Transverse colon (tissue), 4 donors: ENCODE results near the gene SNRK. TPM values are rescaled to one million over a fixed set of nuclear protein-coding genes. Genes with fewer than 3 reads are reported as not detected.
A peak's percentile ranks its signal among the peaks of the same experiment; 100 is the strongest.

Experiments
- DNase-seq: peaks from one replicate; pipeline ENCODE4 v3.0.0-alpha.2; 2019
- H3K27ac ChIP-seq, 4 donors: fragments of 200-600 bp; sonication (generic); 2 replicates each; pipeline ENCODE4 v1.5.1; 2016 to 2018; ENCODE audit warnings: inconsistent platforms in 4 of 4
- H3K27me3 ChIP-seq: fragments of 200-600 bp; sonication (generic); 2 replicates; pipeline ENCODE4 v1.5.1; 2017; ENCODE audit warnings: inconsistent platforms
- H3K36me3 ChIP-seq, 4 donors: fragments of 200-600 bp; sonication (generic); 2 replicates each; pipeline ENCODE4 v1.5.1; 2017 to 2019; ENCODE audit warnings: inconsistent platforms in 4 of 4
- H3K4me1 ChIP-seq, 4 donors: fragments of 200-600 bp; sonication (generic); 2 replicates each; pipeline ENCODE4 v1.5.1; 2017 to 2020; ENCODE audit warnings: inconsistent platforms in 4 of 4
- H3K4me3 ChIP-seq, 4 donors: fragments of 200-600 bp; sonication (generic); 1 replicate in 1 of 4; 2 replicates in 3 of 4; pipeline versions ENCODE4 v1.5.1 to v1.6.1; 2017 to 2019; ENCODE audit warnings: inconsistent platforms in 4 of 4
- H3K9me3 ChIP-seq, 2 donors: fragments of 200-600 bp; sonication (generic); 2 replicates each; pipeline ENCODE4 v1.5.1; 2017 to 2019; ENCODE audit warnings: inconsistent platforms in 2 of 2
- CTCF ChIP-seq, 5 experiments: fragments of 200-600 bp in 3 of 5; fragments of 450-650 bp in 2 of 5; sonication (generic) in 3 of 5; IDR thresholded peaks; 1 replicate in 2 of 5; 2 replicates in 3 of 5; pipeline ENCODE4 v1.5.1; 2016 to 2017; ENCODE audit warnings: antibody characterized with exemption in 5 of 5, inconsistent platforms in 3 of 5, mild to moderate bottlenecking in 2 of 5, moderate library complexity in 1 of 5
- EP300 ChIP-seq: sonication (generic); formaldehyde crosslinking; IDR thresholded peaks from one replicate; pipeline ENCODE4 v1.6.1; 2017; ENCODE audit warnings: antibody characterized with exemption, low read depth
- POLR2A ChIP-seq: fragments of 450-650 bp; IDR thresholded peaks from one replicate; pipeline ENCODE4 v1.6.1; 2016; ENCODE audit warnings: antibody characterized with exemption, mild to moderate bottlenecking, moderate library complexity
- POLR2AphosphoS5 ChIP-seq, 3 donors: sonication (generic); formaldehyde crosslinking; IDR thresholded peaks; one replicate each; pipeline ENCODE4 v1.6.1; 2016; ENCODE audit warnings: antibody characterized with exemption in 3 of 3
- WGBS, 2 donors: methylation state at CpG; one replicate each; pipeline ENCODE4 v1.1.5; 2018; ENCODE audit warnings: low coverage in 1 of 2; 5-methylcytosine and 5-hydroxymethylcytosine counted together
- in situ Hi-C, 4 donors: fragments of 200-750 bp; cut with MboI; loops; one replicate each; pipeline versions ENCODE4 v1.15.0 to v1.15.1; 2017; ENCODE audit warnings: low sequenced_read_pairs in 3 of 4, low pct_ligation_motif_present in 1 of 4, low pct_unique_long_range_greater_than_20kb in 1 of 4
- intact Hi-C: fragments of 100-400 bp; cut with DNase I; formaldehyde crosslinking; loops from one replicate; pipeline ENCODE4 v1.15.1; 2023; ENCODE audit warnings: low total_unique reads
- total RNA-seq, 4 donors: library from RNA; depleted of rRNA; stranded (reverse); fragments of >200 nt; gene quantifications; one replicate each; pipeline ENCODE4 v1.1.0, GENCODE V29; 2016

SNRK gene
- total RNA-seq, 4 donors from 2014 or later, result 29.9 to 43.3 (median 31.7) TPM

GRCh38 chr3:43244694-43245093, 41.6 kb upstream of the SNRK start:
- intact Hi-C loops, result no loop called here
- no peaks in the 10 kb centered on the region for H3K9me3 ChIP-seq
- H3K4me3 ChIP-seq, result no peak overlapping the region
- no peaks in the 10 kb centered on the region for H3K27me3 ChIP-seq
- no peaks in the 10 kb centered on the region for H3K36me3 ChIP-seq
- in situ Hi-C loops, result no loop called here
- DNase-seq, result no peak
- H3K27ac ChIP-seq, result no peak overlapping the region
- peaks cover 0 to 12% (median 0%) of the 10 kb centered on the region in 4 donors for H3K4me1 ChIP-seq
- no peak for TF ChIP-seq EP300
- no peak for TF ChIP-seq CTCF (IDR thresholded peaks at IDR 0.05)
- no peak for TF ChIP-seq POLR2A
- no peak for TF ChIP-seq POLR2AphosphoS5 (IDR thresholded peaks at IDR 0.05)

- DNase-seq, result peak; percentile 10
- Histone ChIP-seq H3K27ac (peak overlapping the region in 2 of 4 donors; percentile 26 to 40), H3K4me3 (no peak overlapping the region), H3K9me3 (no peaks in the 10 kb centered on the region), H3K27me3 (no peaks in the 10 kb centered on the region), H3K36me3 (no peaks in the 10 kb centered on the region), H3K4me1 (peaks cover 0 to 12% (median 0%) of the 10 kb centered on the region in 4 donors)
- TF ChIP-seq POLR2AphosphoS5 (IDR thresholded peaks at IDR 0.05) (peak in 1 of 3 donors; percentile 7), POLR2A (no peak)
- intact Hi-C loops, result no loop called here
- in situ Hi-C loops, result no loop called here
- 48 to 57% methylated on average over 2 of the region's 2 CpGs for WGBS, 2 donors
Observed at GRCh38 chr3:43246976-43247375, 39.4 kb upstream of the SNRK start.

- TF ChIP-seq EP300 (no peak), POLR2AphosphoS5 (IDR thresholded peaks at IDR 0.05) (no peak), POLR2A (no peak), CTCF (IDR thresholded peaks at IDR 0.05) (no peak)
- no peak overlapping the region for H3K4me3 ChIP-seq
- no peaks in the 10 kb centered on the region for H3K36me3 ChIP-seq
- peak overlapping the region in 2 of 4 donors; percentile 26 to 40 for H3K27ac ChIP-seq
- in situ Hi-C loops, result no loop called here
- no peaks in the 10 kb centered on the region for H3K9me3 ChIP-seq
- intact Hi-C loops, result no loop called here
- 55 to 58% methylated on average over 2 to 3 of the region's 3 CpGs for WGBS, 2 donors
- H3K27me3 ChIP-seq, result no peaks in the 10 kb centered on the region
- peaks cover 0 to 12% (median 0%) of the 10 kb centered on the region in 4 donors for H3K4me1 ChIP-seq
- DNase-seq, result no peak
Observed at GRCh38 chr3:43247561-43248184, 38.7 kb upstream of the SNRK start.

GRCh38 chr3:43248185-43248583, 38.2 kb upstream of the SNRK start:
- no peak for DNase-seq
- Histone ChIP-seq H3K4me1 (peaks cover 0 to 12% (median 0%) of the 10 kb centered on the region in 4 donors), H3K4me3 (no peak overlapping the region), H3K27ac (peak overlapping the region in 1 of 4 donors; percentile 40), H3K9me3 (no peaks in the 10 kb centered on the region), H3K27me3 (no peaks in the 10 kb centered on the region), H3K36me3 (no peaks in the 10 kb centered on the region)
- no peak for TF ChIP-seq EP300
- no peak for TF ChIP-seq POLR2AphosphoS5 (IDR thresholded peaks at IDR 0.05)
- no peak for TF ChIP-seq POLR2A
- no peak for TF ChIP-seq CTCF (IDR thresholded peaks at IDR 0.05)
- 20 to 47% methylated on average over 1 to 2 of the region's 2 CpGs for WGBS, 2 donors
- in situ Hi-C loops (no loop called here), intact Hi-C loops (no loop called here)

GRCh38 chr3:43248973-43249372, 37.4 kb upstream of the SNRK start:
- no peak for DNase-seq
- in situ Hi-C loops (no loop called here), intact Hi-C loops (no loop called here)
- no peak overlapping the region for H3K4me3 ChIP-seq
- no peaks in the 10 kb centered on the region for H3K9me3 ChIP-seq
- 90 to 94% methylated on average over 2 of the region's 2 CpGs for WGBS, 2 donors
- H3K27ac ChIP-seq, result no peak overlapping the region
- no peaks in the 10 kb centered on the region for H3K27me3 ChIP-seq
- H3K4me1 ChIP-seq, result peaks cover 0 to 12% (median 0%) of the 10 kb centered on the region in 4 donors
- no peaks in the 10 kb centered on the region for H3K36me3 ChIP-seq
- no peak for TF ChIP-seq CTCF (IDR thresholded peaks at IDR 0.05)
- no peak for TF ChIP-seq EP300
